Kidney capillary endothelial cell (primary cell): ENCODE measurements around the gene FLYWCH2.
"Not testable (repeated sequence)": the region's sequence is repeated elsewhere in the genome, so short reads cannot be mapped to it uniquely, and the experiment has no call there.

Experiments
- DNase-seq: peaks from one replicate; pipeline ENCODE4 v3.0.0-alpha.2; 2018; ENCODE audit warnings: low spot score

Gene FLYWCH2

DNA sequence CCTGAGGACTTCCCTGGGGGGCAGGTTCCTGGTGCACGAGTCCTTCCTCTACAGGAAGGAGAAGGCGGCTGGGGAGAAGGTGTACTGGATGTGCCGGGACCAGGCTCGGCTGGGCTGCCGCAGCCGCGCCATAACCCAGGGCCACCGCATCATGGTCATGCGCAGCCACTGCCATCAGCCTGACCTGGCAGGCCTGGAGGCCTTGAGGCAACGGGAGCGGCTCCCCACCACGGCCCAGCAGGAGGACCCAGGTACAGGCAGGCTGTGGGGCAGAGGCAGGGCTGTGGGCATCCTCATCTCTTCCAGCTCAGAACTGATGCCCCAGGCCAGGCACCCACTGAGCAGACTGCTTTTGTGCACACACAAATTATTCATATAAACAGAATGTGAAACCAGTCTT, 55.2 kb downstream of the FLYWCH2 start:
- DNase-seq, result no peak

DNA sequence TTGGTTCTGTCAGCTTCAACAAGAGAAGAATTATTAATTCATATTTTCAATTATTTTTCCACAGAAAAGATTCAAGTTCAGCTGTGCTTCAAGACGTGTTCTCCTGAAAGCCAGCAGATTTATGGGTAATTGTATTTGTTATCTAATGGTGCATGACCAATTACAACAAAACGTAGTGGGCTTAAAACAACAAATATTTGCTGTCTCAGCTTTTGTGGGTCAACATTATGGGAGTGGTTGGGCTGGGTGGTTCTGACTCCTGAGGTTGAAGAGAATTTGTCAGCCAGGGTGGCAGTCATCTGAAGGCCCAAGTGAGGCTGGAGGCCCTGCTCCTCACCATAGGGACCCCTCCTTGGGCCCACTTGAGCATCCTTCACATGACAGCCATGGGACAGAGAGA, 57.0 kb downstream of the FLYWCH2 start:
- DNase-seq, result no peak

- no peak for DNase-seq
Measured at GRCh38 chr16:2942045-2942444, 59.0 kb downstream of the FLYWCH2 start.

DNA sequence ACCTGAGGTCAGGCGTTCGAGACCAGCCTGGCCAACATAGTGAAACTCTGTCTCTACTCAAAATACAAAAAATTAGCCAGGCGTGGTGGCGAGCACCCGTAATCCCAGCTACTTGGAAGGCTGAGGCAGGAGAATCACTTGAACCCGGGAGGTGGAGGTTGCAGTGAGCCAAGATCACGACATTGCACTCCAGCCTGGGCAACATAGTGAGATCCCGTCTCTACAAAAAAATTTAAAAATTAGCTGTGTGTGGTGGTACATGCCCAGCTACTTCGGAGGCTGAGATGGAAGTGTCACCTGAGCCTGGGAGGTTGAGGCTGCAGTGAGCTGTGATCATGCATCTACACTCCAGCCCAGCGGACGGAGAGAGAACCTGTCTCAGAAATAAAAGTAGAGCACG, 60.7 kb downstream of the FLYWCH2 start:
- not testable (repeated sequence) for DNase-seq

DNA sequence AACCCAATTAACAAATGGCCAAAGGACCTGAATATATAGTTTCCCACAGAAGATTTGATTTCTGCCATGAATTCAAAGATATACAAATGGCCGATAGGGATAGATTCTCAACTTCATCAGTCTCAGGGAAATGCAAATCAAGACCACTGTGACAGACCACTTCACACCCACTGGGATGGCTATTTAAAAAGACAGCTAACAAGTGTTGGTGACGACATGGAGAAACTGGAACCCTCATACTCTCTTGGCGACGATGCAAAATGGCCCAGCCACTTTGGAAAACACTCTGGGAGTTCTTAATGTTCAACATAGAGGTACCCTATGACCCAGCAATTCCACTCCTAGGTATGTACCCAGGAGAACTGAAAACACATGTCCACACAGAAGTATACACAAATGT, 63.6 kb downstream of the FLYWCH2 start:
- no peak for DNase-seq
